Measurements from ENCODE around the gene THSD4. TPM values are rescaled to one million over a fixed set of nuclear protein-coding genes. Genes with fewer than 3 reads are reported as not detected.

The THSD4 gene
- polyA plus RNA-seq, 1 donor (not counting 4 experiments of a cell fraction or from before 2014, with no cell fraction given), result 24.5 TPM

- peak overlapping the region; percentile 39 for H3K4me2 ChIP-seq (ENCODE audit: control insufficient read depth, extremely low read depth, insufficient read depth, low read depth, low read length)
- H3K9me3 ChIP-seq (ENCODE audit: control insufficient read depth, low read depth, low read length), result no peaks in the 10 kb centered on the region
- no peaks in the 10 kb centered on the region for H3K9me1 ChIP-seq (ENCODE audit: control insufficient read depth, extremely low read depth, insufficient read depth, low read length)
- FAIRE-seq (peak; percentile 72), DNase-seq (ENCODE audit: low read depth, low spot score) (no peak)
- no peaks in the 10 kb centered on the region for H4K20me1 ChIP-seq (ENCODE audit: control insufficient read depth, extremely low read depth, insufficient read depth, low read length)
- no peak overlapping the region for H2AFZ ChIP-seq (ENCODE audit: control insufficient read depth, low read length)
- H3K27me3 ChIP-seq (ENCODE audit: control insufficient read depth, extremely low read depth, insufficient read depth, low read length), result no peaks in the 10 kb centered on the region
- H3K4me1 ChIP-seq (ENCODE audit: control insufficient read depth, extremely low read depth, insufficient read depth, low read length), result peaks cover 41% of the 10 kb centered on the region
- peaks cover 0 to 3% of the 10 kb centered on the region in 2 experiments for H3K36me3 ChIP-seq (ENCODE audit: control insufficient read depth in 2 of 2, extremely low read depth in 1 of 2, insufficient read depth in 2 of 2, low read length in 2 of 2)
- no peak overlapping the region for H3K27ac ChIP-seq (ENCODE audit: control insufficient read depth, insufficient read depth, low read length)
- dilution Hi-C loops (cut with MboI; ENCODE audit: extremely low pct_ligation_motif_present, low sequenced_read_pairs), result no loop called here
- no peak for TF ChIP-seq EZH2 (IDR thresholded peaks at IDR 0.05; ENCODE audit: low read length)
- TF ChIP-seq CTCF (optimal IDR thresholded peaks at IDR 0.05 in 1 of 3, IDR thresholded peaks at IDR 0.05 in 1 of 3, conservative IDR thresholded peaks at IDR 0.05 in 1 of 3; ENCODE audit: extremely low read depth in 1 of 3, insufficient read depth in 2 of 3, low read length in 3 of 3), result no peak
- H3K4me3 ChIP-seq (ENCODE audit: control insufficient read depth in 2 of 3, extremely low read depth in 1 of 3, insufficient read depth in 2 of 3, low read depth in 1 of 3, low read length in 3 of 3), result no peak overlapping the region
- H3K9ac ChIP-seq (ENCODE audit: control insufficient read depth, extremely low read depth, insufficient read depth, low read length), result no peak overlapping the region
- H3K79me2 ChIP-seq (ENCODE audit: control insufficient read depth, insufficient read depth, low read length), result no peaks in the 10 kb centered on the region
Observed at GRCh38 chr15:71548401-71548807, 433.1 kb downstream of the THSD4 start.

GRCh38 chr15:71549091-71549490, 433.8 kb downstream of the THSD4 start:
- peaks cover 41% of the 10 kb centered on the region for H3K4me1 ChIP-seq (ENCODE audit: control insufficient read depth, extremely low read depth, insufficient read depth, low read length)

More at GRCh38 chr15:71549091-71549490, 433.8 kb downstream of the THSD4 start:
- no peaks in the 10 kb centered on the region for H3K9me3 ChIP-seq (ENCODE audit: control insufficient read depth, low read depth, low read length)
- H4K20me1 ChIP-seq (ENCODE audit: control insufficient read depth, extremely low read depth, insufficient read depth, low read length), result no peaks in the 10 kb centered on the region
- no peak overlapping the region for H3K9ac ChIP-seq (ENCODE audit: control insufficient read depth, extremely low read depth, insufficient read depth, low read length)
- H3K4me2 ChIP-seq (ENCODE audit: control insufficient read depth, extremely low read depth, insufficient read depth, low read depth, low read length), result no peak overlapping the region
- H3K4me3 ChIP-seq (ENCODE audit: control insufficient read depth in 2 of 3, extremely low read depth in 1 of 3, insufficient read depth in 2 of 3, low read depth in 1 of 3, low read length in 3 of 3), result no peak overlapping the region
- H3K9me1 ChIP-seq (ENCODE audit: control insufficient read depth, extremely low read depth, insufficient read depth, low read length), result no peaks in the 10 kb centered on the region
- FAIRE-seq, result no peak
- H3K27ac ChIP-seq (ENCODE audit: control insufficient read depth, insufficient read depth, low read length), result no peak overlapping the region
- DNase-seq (ENCODE audit: low read depth, low spot score), result no peak
- H2AFZ ChIP-seq (ENCODE audit: control insufficient read depth, low read length), result no peak overlapping the region
- H3K79me2 ChIP-seq (ENCODE audit: control insufficient read depth, insufficient read depth, low read length), result no peaks in the 10 kb centered on the region
- TF ChIP-seq EZH2 (IDR thresholded peaks at IDR 0.05; ENCODE audit: low read length) (no peak), CTCF (optimal IDR thresholded peaks at IDR 0.05 in 1 of 3, IDR thresholded peaks at IDR 0.05 in 1 of 3, conservative IDR thresholded peaks at IDR 0.05 in 1 of 3; ENCODE audit: extremely low read depth in 1 of 3, insufficient read depth in 2 of 3, low read length in 3 of 3) (no peak)
- no peaks in the 10 kb centered on the region for H3K27me3 ChIP-seq (ENCODE audit: control insufficient read depth, extremely low read depth, insufficient read depth, low read length)
- H3K36me3 ChIP-seq (ENCODE audit: control insufficient read depth in 2 of 2, extremely low read depth in 1 of 2, insufficient read depth in 2 of 2, low read length in 2 of 2), result peaks cover 0 to 3% of the 10 kb centered on the region in 2 experiments
- dilution Hi-C loops (cut with MboI; ENCODE audit: extremely low pct_ligation_motif_present, low sequenced_read_pairs), result no loop called here
